GM18519 (cell line): ENCODE measurements around the gene SLC25A53.
"Not testable (repeated sequence)": the region's sequence is repeated elsewhere in the genome, so short reads cannot be mapped to it uniquely, and the experiment has no call there.

Source experiments
- ATAC-seq: cut with Tn5 transposase; IDR thresholded peaks from one replicate; pipeline ENCODE4 v1.9.1; 2021; ENCODE audit warnings: mild to moderate bottlenecking, moderate library complexity; ENCODE audit not compliant: unreplicated experiment, low FRiP score

Gene SLC25A53

GRCh38 chrX:104077854-104078253, 79.0 kb downstream of the SLC25A53 start:
- ATAC-seq, result not testable (repeated sequence)

- ATAC-seq, result peak; percentile 94
Measured at GRCh38 chrX:104075778-104076445, 80.9 kb downstream of the SLC25A53 start, which contains the start of gene TMSB15C. TSS of gene TMSB15C (minus strand) at chrX:104076236.

- ATAC-seq, result not testable (repeated sequence)
Measured at GRCh38 chrX:104062636-104063035, 94.2 kb downstream of the SLC25A53 start.

GRCh38 chrX:104054956-104055355, 101.9 kb downstream of the SLC25A53 start:
- not testable (repeated sequence) for ATAC-seq
